Fibroblast of skin of right biceps (primary cell): ENCODE measurements around the gene CFAP119.
A peak's percentile ranks its signal among the peaks of the same experiment; 100 is the strongest.

Experiments used
- DNase-seq: peaks from one replicate; pipeline ENCODE4 v3.0.0-alpha.2; 2013

CFAP119 gene

GRCh38 chr16:30738984-30739951 is 22.6 kb downstream of the CFAP119 start:
- DNase-seq, result no peak

DNA sequence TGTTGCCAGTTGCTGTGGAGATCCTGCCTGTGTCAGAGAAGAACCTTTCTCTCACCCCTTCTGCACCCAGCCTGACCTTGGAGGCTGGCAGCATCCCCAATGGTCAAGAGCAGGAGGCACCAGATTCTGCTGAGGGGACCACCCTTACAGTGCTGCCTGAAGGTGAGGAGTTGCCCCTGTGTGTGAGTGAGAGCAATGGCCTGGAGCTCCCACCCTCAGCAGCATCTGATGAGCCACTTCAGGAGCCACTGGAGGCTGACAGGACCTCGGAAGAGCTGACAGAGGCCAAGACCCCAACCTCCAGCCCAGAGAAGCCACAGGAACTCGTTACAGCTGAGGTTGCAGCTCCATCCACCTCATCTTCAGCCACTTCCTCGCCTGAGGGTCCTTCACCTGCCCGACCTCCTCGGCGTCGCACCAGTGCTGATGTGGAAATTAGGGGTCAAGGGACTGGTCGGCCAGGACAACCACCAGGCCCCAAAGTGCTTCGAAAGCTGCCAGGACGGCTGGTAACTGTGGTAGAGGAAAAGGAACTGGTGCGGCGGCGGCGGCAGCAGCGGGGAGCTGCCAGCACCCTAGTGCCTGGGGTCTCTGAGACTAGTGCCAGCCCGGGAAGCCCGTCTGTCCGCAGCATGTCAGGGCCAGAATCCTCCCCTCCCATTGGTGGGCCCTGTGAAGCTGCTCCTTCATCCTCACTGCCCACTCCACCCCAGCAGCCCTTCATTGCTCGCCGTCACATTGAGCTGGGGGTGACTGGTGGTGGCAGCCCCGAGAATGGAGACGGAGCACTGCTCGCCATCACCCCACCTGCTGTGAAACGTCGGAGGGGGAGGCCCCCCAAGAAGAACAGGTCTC is 23.8 kb downstream of the CFAP119 start:
- no peak for DNase-seq

DNA sequence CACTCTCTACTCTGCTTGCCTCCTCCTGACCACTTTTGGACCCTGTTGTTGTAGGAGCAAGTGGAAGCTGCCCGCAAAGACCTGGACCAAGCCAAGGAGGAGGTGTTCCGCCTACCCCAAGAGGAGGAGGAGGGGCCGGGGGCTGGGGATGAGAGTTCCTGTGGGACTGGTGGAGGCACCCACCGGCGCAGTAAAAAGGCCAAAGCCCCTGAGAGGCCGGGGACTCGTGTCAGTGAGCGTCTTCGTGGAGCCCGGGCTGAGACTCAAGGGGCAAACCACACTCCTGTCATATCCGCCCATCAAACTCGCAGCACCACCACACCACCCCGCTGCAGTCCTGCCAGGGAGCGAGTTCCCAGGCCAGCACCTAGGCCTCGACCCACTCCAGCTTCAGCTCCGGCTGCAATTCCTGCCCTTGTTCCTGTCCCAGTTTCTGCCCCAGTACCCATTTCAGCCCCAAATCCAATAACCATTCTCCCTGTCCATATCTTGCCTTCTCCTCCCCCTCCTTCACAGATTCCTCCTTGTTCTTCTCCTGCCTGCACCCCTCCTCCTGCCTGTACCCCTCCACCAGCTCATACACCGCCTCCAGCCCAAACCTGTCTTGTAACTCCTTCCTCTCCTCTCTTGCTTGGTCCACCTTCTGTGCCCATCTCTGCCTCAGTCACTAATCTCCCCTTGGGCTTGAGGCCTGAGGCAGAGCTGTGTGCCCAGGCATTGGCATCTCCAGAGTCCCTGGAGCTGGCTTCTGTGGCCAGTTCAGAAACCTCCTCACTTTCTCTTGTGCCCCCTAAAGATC is 24.7 kb downstream of the CFAP119 start:
- no peak for DNase-seq

DNA sequence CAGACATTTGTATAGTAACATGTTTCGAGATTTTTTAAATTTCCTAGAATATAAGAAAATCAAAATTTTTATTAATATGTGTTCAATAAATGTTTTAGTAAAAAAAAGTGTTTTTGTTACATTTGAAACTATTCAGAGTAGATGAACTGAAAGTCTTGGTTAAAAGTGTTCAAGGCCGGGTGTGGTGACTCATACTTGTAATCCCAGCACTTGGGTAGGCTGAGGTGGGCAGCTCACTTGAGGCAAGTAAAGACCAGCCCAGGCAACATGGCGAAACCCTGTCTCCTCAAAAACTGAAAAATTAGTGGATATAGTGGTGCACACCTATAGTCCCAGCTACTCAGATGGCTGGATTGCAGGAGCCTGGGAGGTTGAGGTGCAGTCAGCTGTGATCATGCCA is 30.5 kb downstream of the CFAP119 start:
- DNase-seq, result no peak

- no peak for DNase-seq
These were observed 32.8 kb downstream of the CFAP119 start for GRCh38 chr16:30728899-30729672.

DNA sequence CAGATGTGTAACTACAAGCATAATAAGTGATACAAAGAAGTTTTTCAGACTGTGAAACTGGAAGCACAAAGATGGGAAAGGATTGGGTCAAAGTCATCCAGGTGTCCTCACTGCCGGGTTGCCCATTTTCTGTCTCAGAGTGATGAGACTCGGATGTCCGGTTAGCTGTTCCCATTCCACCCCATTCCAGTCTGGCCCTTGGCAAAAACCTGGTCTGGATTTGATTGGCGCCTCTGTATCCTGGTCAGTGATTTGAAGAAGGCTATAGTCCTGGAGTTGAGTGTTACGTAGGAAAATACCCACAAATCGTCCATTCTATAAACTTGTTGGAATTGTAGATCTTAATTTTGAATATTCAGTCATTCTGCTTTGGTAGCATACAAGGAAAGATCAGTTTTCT is 33.5 kb downstream of the CFAP119 start:
- DNase-seq, result no peak

DNA sequence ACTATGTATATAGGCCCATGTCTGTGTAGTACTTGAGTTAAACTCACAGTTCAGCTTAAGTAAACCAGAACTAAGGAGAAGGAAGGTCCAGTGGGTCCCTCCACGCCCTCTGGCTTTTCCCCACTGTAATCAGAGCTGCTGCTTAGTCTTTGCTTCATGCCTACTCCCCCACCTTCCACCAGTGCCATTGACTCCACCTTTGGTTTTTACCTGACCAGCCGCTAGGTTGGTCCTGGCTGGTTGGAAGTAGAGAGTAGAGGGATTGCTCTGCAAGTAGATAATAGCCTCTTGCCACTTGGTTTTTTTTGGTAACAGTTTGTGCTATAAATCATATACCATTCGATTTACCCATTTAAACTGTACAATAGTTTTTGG is 36.5 kb downstream of the CFAP119 start:
- DNase-seq, result no peak

- DNase-seq, result no peak
These were observed 37.0 kb downstream of the CFAP119 start for GRCh38 chr16:30724641-30725417.

DNA sequence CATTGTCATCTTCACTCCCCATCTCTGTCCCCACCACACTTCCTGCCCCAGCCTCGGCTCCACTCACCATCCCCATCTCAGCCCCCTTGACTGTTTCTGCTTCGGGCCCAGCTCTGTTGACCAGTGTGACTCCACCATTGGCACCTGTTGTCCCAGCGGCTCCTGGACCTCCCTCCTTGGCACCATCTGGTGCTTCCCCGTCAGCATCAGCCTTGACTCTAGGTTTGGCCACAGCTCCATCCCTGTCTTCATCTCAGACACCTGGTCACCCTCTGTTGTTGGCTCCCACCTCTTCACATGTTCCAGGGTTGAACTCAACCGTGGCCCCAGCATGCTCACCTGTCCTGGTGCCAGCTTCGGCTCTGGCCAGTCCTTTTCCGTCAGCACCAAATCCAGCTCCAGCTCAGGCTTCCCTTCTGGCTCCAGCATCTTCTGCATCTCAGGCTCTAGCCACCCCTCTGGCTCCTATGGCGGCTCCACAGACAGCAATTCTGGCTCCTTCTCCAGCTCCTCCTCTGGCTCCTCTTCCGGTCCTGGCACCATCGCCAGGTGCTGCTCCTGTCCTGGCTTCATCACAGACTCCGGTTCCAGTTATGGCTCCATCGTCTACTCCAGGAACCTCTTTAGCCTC is 38.0 kb downstream of the CFAP119 start:
- DNase-seq, result no peak

GRCh38 chr16:30722916-30723315 is 38.9 kb downstream of the CFAP119 start:
- DNase-seq, result no peak

- no peak for DNase-seq
These were observed 39.4 kb downstream of the CFAP119 start for GRCh38 chr16:30722443-30722842.

- peak; percentile 48 for DNase-seq
These were observed 40.3 kb downstream of the CFAP119 start for GRCh38 chr16:30721606-30722005.

GRCh38 chr16:30721167-30721566 is 40.7 kb downstream of the CFAP119 start:
- no peak for DNase-seq

GRCh38 chr16:30720694-30721093 is 41.2 kb downstream of the CFAP119 start:
- DNase-seq, result no peak

GRCh38 chr16:30720086-30720485 is 41.8 kb downstream of the CFAP119 start:
- DNase-seq, result no peak

DNA sequence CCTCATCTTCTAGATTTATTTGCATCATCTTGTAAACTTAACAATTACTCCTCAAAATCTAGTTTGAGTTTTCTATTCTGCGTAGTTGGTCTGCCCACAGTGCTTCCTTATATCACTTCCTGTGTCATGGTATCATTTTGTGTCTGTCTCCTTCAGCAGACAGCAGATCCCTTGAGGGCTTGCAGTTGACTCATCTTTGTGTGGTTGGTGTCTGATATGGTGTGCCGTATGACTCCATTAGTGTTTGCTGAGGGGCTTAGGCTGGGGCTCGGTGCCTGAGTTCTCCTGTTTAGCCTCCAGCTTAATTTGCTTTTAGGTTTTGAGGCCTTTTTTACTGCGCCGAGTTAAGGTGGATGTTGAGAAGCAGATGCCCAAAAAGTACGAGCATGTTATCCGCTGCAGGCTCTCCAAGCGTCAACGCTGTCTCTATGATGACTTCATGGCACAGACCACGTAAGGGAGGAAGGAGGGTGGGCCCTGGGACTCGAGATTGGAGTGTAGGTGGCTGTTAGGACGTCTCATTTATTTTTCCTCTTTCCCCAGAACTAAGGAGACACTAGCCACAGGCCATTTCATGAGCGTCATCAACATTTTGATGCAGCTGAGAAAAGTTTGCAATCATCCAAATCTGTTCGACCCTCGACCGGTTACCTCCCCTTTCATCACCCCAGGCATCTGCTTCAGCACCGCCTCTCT is 46.0 kb downstream of the CFAP119 start:
- DNase-seq, result peak; percentile 52

- DNase-seq, result no peak
These were observed 50.1 kb downstream of the CFAP119 start for GRCh38 chr16:30711712-30712111.

- no peak for DNase-seq
These were observed 50.9 kb downstream of the CFAP119 start for GRCh38 chr16:30710971-30711370.
